Kidney (tissue), 14 donors: ENCODE measurements around the gene SLC35E2B. TPM values are rescaled to one million over a fixed set of nuclear protein-coding genes. Genes with fewer than 3 reads are reported as not detected.
"Not testable (repeated sequence)": the region's sequence is repeated elsewhere in the genome, so short reads cannot be mapped to it uniquely, and the experiment has no call there.

Experiments used
- DNase-seq, 5 donors: peaks; one replicate each; pipeline ENCODE4 v3.0.0-alpha.2; 2013 to 2020
- FAIRE-seq: peaks from 2 replicates; lab custom pipeline; 2012; peaks lifted over from hg19 to GRCh38; lab: Jason Lieb, UNC
- H3K27ac ChIP-seq, 2 donors: one replicate each; pipeline ENCODE4 v1.7.0; 2013; ENCODE audit warnings: low read depth in 2 of 2, low read length in 2 of 2, inconsistent platforms in 1 of 2
- H3K27me3 ChIP-seq: one replicate; pipeline ENCODE4 v1.7.1; 2013; ENCODE audit warnings: low read length, inconsistent platforms; ENCODE audit not compliant: control insufficient read depth, insufficient read depth
- H3K36me3 ChIP-seq, 3 donors: one replicate each; pipeline versions ENCODE4 v1.7.0 to v1.7.1; 2013; ENCODE audit warnings: low read length in 3 of 3, control low read depth in 1 of 3, inconsistent platforms in 1 of 3; ENCODE audit not compliant: insufficient read depth in 3 of 3, control insufficient read depth in 2 of 3
- H3K4me1 ChIP-seq, 3 donors: one replicate each; pipeline versions ENCODE4 v1.7.0 to v1.7.1; 2013; ENCODE audit warnings: low read length in 3 of 3, inconsistent platforms in 1 of 3, low read depth in 1 of 3; ENCODE audit not compliant: control insufficient read depth in 2 of 3, insufficient read depth in 2 of 3
- H3K4me3 ChIP-seq, 3 donors: one replicate each; pipeline versions ENCODE4 v1.7.0 to v1.8.1; 2013; ENCODE audit warnings: low read length in 3 of 3, control low read depth in 1 of 3, inconsistent platforms in 1 of 3
- H3K9ac ChIP-seq, 3 donors: one replicate each; pipeline versions ENCODE4 v1.7.0 to v1.7.1; 2013; ENCODE audit warnings: low read length in 3 of 3, control low read depth in 1 of 3, inconsistent platforms in 1 of 3
- H3K9me3 ChIP-seq, 3 donors: one replicate each; pipeline versions ENCODE4 v1.7.0 to v1.7.1; 2013; ENCODE audit warnings: low read length in 3 of 3, control low read depth in 1 of 3, inconsistent platforms in 1 of 3; ENCODE audit not compliant: control insufficient read depth in 2 of 3, insufficient read depth in 1 of 3
- intact Hi-C: fragments of 100-400 bp; cut with DNase I; formaldehyde crosslinking; loops from one replicate; pipeline ENCODE4 v1.11.1; 2022
- polyA plus RNA-seq: library from polyadenylated mRNA; stranded (reverse); fragments of 350-450 nt; fragmentation: Illumina TruSeq; extraction: RNeasy Lipid Tissue Mini Kit (QIAGEN cat#74804); gene quantifications from one replicate; pipeline ENCODE4 v1.2.3, GENCODE V29; 2014; ENCODE audit warnings: low read depth, low replicate concordance; ENCODE audit not compliant: insufficient read depth
- total RNA-seq: library from RNA; stranded (reverse); fragmentation: NEBNext Ultra II Directional; extraction: Animal tissue kit (Norgen Biotek cat#: 25700); gene quantifications from one replicate; pipeline ENCODE4 v1.2.1, GENCODE V29; 2021
- TF ChIP-seq, protein P1 (sequence below): IDR thresholded peaks from 3 replicates; pipeline ENCODE4 v1.5.1; 2012; ENCODE audit warnings: mild to moderate bottlenecking, moderate library complexity, borderline replicate concordance; ENCODE audit not compliant: insufficient read depth; ENCODE audit errors: extremely low read depth
- donor health status: control.
- donor health status: control.
- donor health status: control.
- donor health status: control.
- donor health status: control.
- donor health status: DM: yes; HTN: yes; CAD: no.
- donor health status: Normal renal cell carcinoma (clear cell type).

Gene SLC35E2B
- total and polyA plus RNA-seq, 2 donors from 2014 or later: 11.3 to 50.2 TPM

DNA sequence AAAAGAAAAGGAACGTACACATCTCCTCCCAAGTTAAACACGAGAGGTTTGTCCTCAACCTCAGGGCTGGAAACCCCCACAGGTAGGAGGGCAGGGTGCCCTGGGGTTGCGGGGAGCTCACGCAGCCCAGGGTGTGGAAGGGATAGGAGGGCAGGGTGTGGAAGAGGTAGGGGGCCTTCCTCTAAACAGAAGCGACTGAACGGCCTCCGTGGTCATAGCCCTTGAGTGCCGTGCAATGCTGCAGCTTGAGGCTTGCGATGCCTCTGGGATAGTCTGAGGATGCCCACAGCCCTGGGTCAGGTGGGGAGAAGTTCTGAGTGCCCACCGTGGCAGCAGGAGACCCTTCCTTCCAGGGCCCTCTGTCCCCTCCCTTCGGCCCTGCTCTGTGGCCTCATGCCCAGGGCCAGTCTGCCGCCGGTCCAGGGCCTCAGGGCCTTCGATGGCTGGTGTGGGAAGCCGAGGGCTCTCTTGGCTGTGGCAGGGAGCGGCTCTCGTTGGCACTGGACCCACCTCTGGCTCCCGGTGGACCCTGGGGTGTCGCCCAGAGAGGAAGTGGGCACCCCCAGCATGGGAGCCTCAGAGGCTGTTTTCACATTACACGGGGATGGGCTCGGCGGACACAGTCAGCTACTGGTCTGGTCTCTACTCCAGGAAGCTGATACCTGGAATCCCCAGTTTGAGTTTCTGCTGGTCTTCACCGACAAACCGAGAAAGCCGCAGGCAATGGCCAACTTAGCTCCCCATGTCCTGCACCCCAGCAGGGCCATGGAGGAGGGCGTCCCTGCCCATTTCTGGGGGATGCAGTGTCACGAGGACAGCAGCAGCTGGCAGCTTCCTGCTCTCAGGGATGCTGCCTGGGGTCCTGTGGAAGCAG is 27.4 kb downstream of the SLC35E2B start:
- Histone ChIP-seq H3K27me3 (no peaks in the 10 kb centered on the region), H3K4me3 (no peak overlapping the region), H3K27ac (no peak overlapping the region), H3K9me3 (no peaks in the 10 kb centered on the region), H3K36me3 (peaks cover 0 to 14% (median 6%) of the 10 kb centered on the region in 3 donors), H3K9ac (no peak overlapping the region), H3K4me1 (no peaks in the 10 kb centered on the region)
- TF ChIP-seq, protein P1, sequence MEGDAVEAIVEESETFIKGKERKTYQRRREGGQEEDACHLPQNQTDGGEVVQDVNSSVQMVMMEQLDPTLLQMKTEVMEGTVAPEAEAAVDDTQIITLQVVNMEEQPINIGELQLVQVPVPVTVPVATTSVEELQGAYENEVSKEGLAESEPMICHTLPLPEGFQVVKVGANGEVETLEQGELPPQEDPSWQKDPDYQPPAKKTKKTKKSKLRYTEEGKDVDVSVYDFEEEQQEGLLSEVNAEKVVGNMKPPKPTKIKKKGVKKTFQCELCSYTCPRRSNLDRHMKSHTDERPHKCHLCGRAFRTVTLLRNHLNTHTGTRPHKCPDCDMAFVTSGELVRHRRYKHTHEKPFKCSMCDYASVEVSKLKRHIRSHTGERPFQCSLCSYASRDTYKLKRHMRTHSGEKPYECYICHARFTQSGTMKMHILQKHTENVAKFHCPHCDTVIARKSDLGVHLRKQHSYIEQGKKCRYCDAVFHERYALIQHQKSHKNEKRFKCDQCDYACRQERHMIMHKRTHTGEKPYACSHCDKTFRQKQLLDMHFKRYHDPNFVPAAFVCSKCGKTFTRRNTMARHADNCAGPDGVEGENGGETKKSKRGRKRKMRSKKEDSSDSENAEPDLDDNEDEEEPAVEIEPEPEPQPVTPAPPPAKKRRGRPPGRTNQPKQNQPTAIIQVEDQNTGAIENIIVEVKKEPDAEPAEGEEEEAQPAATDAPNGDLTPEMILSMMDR: no peak
- FAIRE-seq (no peak), DNase-seq (peak in 1 of 5 donors; percentile 73)
- intact Hi-C loops: no loop called here

DNA sequence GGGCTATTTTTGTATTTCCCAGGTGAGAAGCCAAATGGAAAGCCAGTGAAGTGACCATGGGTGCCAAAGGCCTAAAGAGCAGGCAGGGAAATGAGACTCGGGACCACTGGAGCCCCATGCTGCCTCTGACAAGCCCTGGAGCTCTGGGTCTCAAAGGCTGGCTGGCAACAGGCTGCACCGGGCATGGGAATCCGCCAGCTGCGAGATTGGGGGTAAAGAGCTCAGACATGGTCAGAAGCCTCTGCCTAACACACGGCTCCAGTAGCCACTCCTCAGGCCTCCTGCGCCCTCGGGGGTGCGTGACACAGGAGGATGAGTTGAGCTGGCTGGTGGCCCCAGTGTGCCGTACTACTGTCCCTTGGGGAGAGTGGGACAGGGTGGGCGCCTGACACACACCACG is 28.3 kb downstream of the SLC35E2B start:
- H3K27me3 ChIP-seq, FAIRE-seq, H3K9ac ChIP-seq, H3K4me3 ChIP-seq, intact Hi-C loops, H3K27ac ChIP-seq, H3K9me3 ChIP-seq, H3K4me1 ChIP-seq: not testable (repeated sequence)
- peak in 1 of 5 donors; percentile 18 for DNase-seq
- H3K36me3 ChIP-seq: peaks cover 0 to 14% (median 6%) of the 10 kb centered on the region in 3 donors

DNA sequence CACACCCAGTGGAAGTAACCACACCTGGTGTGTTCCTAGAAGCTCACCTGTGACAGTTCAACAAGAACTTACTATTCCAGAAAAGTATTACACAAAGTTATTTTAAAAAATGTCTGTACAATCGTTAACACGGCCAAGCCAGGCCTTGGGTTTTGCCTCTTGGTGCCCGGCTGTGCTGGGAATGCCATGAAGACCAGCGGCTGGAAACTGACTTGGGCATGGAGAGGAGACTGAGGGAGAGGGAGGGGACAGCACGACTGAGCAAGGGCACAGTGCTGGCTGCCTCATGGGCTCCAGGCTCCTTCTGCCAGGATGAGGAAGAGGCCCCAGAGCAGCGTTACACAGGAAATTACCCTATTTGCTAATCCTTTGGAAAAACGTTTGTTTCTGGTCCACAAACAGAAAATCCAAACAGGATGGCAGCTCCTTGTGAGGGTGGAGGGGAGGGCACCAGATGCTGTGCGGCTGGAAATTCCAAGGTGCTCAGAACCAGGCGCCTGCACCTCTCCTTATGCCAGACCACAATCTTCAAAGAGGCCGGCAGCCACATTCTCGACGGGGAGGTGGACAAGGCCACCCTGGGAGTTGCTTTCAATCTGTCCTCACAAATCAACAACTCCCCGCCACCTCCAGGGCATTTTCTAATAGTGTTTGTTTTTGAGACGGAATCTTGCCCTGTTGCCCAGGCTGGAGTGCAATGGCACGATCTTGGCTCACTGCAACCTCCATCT is 29.6 kb downstream of the SLC35E2B start:
- H3K36me3 ChIP-seq: peaks cover 0 to 14% (median 6%) of the 10 kb centered on the region in 3 donors
- H3K4me1 ChIP-seq, intact Hi-C loops, H3K9ac ChIP-seq, H3K4me3 ChIP-seq, H3K27me3 ChIP-seq, H3K27ac ChIP-seq, FAIRE-seq, H3K9me3 ChIP-seq: not testable (repeated sequence)
- peak in 1 of 5 donors; percentile 43 for DNase-seq

DNA sequence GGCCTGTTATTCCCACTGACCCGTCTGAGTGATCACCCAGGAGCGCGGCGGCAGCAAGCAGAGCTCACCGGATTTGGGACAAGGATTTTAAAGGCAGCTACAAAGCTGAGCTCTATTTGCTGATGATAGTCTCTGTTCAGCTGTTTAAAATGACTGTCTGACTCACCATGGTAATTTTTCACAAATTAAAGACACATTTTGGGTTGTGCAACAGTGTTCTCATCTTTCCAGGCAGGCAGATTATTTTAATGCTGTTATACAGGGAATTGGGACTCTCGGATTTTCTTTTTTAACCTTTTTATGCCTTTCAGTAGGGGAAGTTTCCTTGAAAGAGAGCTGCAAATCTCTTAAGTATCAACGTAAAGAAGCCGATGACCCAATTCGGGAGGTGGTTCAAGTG is 30.2 kb downstream of the SLC35E2B start:
- peaks cover 0 to 14% (median 6%) of the 10 kb centered on the region in 3 donors for H3K36me3 ChIP-seq
- DNase-seq, intact Hi-C loops, FAIRE-seq, H3K4me1 ChIP-seq, H3K4me3 ChIP-seq, H3K27ac ChIP-seq, H3K9ac ChIP-seq, H3K27me3 ChIP-seq, H3K9me3 ChIP-seq: not testable (repeated sequence)

DNA sequence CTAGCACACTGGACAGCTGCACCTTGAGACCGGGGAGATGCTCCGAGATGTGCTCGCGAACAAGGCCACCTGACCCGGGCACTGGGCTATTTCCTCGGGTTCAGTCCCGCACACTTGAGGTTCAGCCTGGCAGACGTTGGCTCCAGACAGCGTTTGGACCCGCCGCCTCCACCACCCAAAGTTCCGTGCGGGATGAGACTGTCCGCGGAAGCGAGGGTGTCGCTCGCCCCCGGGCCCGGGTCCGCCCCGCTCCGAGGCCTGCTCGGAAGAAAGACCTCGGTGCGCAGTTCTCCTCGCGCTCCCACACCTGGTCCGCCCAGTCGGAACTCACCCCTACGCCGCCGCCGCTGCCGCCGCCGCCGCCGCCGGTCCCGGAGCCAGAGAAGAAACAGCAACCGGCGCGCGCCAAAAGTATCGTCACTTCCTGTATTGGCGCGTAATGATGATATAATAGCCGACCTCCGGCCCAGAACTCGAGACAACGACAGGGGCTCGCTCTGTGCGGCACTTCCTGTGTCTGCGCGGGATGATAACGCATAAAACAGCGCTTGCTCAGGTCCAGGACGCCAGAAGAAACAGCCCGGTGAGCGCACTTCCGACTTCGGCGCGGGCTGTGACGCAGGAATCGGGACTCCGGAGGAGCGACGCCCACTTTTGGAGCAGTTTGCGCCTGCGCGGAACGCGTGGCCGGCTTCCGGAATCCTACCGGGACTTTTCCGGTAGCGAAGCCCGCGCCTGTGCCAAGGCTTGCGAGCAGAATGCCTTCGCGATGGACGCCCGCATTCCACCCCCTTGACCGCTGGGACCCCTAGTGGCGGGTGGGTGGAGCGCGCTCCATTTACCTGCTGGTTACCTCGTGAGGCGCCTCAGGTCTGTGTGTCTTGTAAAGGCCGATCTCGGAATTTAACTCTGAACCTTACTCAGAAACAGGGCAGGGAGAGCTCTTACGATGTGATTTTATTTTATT is 33.7 kb downstream of the SLC35E2B start, which contains the start of gene CDK11B:
CDK11B (minus strand) TSS at position 422 of the 967 bp plus-strand sequence. CDS start 1,519 bp downstream, outside the sequence.
- H3K9me3 ChIP-seq, FAIRE-seq, H3K27me3 ChIP-seq, H3K4me1 ChIP-seq, intact Hi-C loops: not testable (repeated sequence)
- peak; percentile 96 to 99 (median 96) for DNase-seq
- Histone ChIP-seq H3K27ac (peak within 1 kb of the TSS; percentile 98 to 100), H3K36me3 (peaks cover 2 to 12% (median 4%) of the 10 kb centered on the region in 3 donors), H3K9ac (peak within 1 kb of the TSS in 2 of 3 donors; percentile 62 to 85), H3K4me3 (peak within 1 kb of the TSS; percentile 68 to 80 (median 79))

DNA sequence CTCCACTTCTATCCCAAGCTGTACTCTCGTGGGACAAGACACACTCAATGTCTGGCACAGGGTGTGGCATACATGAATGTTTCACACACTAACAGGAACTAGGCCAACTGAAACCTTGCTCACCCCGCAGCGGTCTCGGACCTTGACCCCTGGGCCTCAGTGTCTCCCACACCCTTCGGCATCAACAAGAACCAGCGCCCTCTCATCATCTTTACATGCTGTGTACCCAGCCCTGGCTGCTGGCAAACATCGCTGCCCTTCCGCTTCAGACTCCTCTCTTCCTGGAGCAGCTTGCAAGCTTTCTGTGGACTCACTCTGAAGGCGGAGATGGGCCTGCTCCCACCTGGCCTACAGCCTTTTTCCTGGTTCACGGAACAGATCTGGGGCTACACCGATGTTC is 44.3 kb downstream of the SLC35E2B start:
- H3K9ac ChIP-seq, H3K4me3 ChIP-seq, FAIRE-seq, H3K27me3 ChIP-seq, intact Hi-C loops, H3K4me1 ChIP-seq, H3K27ac ChIP-seq, H3K9me3 ChIP-seq: not testable (repeated sequence)
- H3K36me3 ChIP-seq: peaks cover 5 to 14% (median 11%) of the 10 kb centered on the region in 3 donors
- DNase-seq: peak in 1 of 5 donors; percentile 19
